ENCODE results near the gene GBE1.
"Not testable (repeated sequence)": the region's sequence is repeated elsewhere in the genome, so short reads cannot be mapped to it uniquely, and the experiment has no call there.

Gene GBE1

DNA sequence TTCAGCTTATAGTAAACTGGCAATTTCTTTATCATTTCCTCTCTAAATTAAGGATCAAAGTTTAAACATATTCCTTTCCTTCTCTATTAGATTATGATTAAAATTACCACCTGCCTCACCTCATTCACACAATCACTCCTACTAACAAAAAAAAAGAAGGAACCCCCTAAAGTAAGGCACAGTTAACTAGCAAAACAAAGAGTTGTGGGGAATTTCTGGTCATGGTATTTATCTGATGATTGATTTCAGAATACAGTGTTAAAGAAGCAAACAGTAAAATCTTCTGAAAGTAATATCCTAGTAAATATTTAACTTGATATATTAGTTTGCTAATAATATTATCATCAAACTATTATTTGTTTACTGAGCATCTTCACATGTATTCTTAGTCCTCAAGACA is 8.8 kb downstream of the GBE1 start (continued):
- TF ChIP-seq ZSCAN30 (tag by site-specific recombination; IDR thresholded peaks at IDR 0.05) (no peak), ZNF354C (tag by site-specific recombination; IDR thresholded peaks at IDR 0.05; ENCODE audit: borderline replicate concordance, low read depth) (no peak), ZBTB1 (tag by site-specific recombination; IDR thresholded peaks at IDR 0.05) (no peak), PRDM1 (tag by site-specific recombination; IDR thresholded peaks at IDR 0.05) (no peak), ZNF629 (tag by site-specific recombination; IDR thresholded peaks at IDR 0.05) (no peak), GLIS1 (tag by site-specific recombination; IDR thresholded peaks at IDR 0.05) (no peak)

DNA sequence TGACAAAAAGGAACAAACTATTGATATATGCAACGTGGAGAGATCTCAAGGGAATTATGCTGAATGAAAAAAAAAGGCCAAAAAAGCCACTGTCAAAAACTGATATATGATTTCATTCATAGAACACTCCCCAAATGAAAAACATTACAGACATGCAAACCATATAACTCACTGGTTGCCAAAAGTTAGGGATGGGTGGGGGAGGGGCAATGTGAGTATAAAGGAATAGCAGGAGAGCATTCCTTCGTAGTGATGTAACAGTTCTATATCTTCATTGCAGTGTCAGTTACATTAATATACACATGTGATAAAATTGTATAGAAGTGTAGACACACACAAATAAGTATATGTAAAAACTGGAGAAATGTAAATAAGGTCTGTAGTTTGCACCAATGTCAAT is 12.2 kb downstream of the GBE1 start:
- Histone ChIP-seq H3K27ac (ENCODE audit: extremely low read depth, low read depth, low read length) (no peak overlapping the region), H3K4me3 (ENCODE audit: low read depth, low read length) (no peak overlapping the region), H3K4me1 (ENCODE audit: control insufficient read depth, insufficient read depth, low read length) (no peaks in the 10 kb centered on the region), H3K36me3 (ENCODE audit: control insufficient read depth in 2 of 2, insufficient read depth in 1 of 2, low read length in 2 of 2) (no peaks in the 10 kb centered on the region), H3K9me3 (ENCODE audit: control insufficient read depth, insufficient read depth, low read depth, low read length) (no peaks in the 10 kb centered on the region)
- TF ChIP-seq ZNF132 (tag by site-specific recombination; IDR thresholded peaks at IDR 0.05; ENCODE audit: borderline replicate concordance) (no peak), SCRT1 (tag by site-specific recombination; IDR thresholded peaks at IDR 0.05; ENCODE audit: borderline replicate concordance) (no peak), ZNF544 (tag by site-specific recombination; IDR thresholded peaks at IDR 0.05) (no peak), ZNF473 (tag by site-specific recombination; IDR thresholded peaks at IDR 0.05) (no peak), ZNF792 (tag by site-specific recombination; IDR thresholded peaks at IDR 0.05) (no peak), ZNF510 (tag by site-specific recombination; IDR thresholded peaks at IDR 0.05; ENCODE audit: insufficient replicate concordance) (no peak), ZNF530 (tag by site-specific recombination; IDR thresholded peaks at IDR 0.05; ENCODE audit: low read depth) (no peak), ZNF223 (tag by site-specific recombination; IDR thresholded peaks at IDR 0.05) (no peak), OVOL3 (tag by site-specific recombination; IDR thresholded peaks at IDR 0.05) (no peak), YY2 (tag by site-specific recombination; IDR thresholded peaks at IDR 0.05) (no peak), ZNF23 (tag by site-specific recombination; IDR thresholded peaks at IDR 0.05; ENCODE audit: borderline replicate concordance) (no peak), ZNF555 (tag by site-specific recombination; conservative IDR thresholded peaks at IDR 0.05) (no peak), KLF8 (tag by site-specific recombination; IDR thresholded peaks at IDR 0.05) (no peak)
- POLR2A ChIA-PET, result no interaction called here
- CTCF ChIA-PET, result interaction anchor here (0.6 kb wide), 1 partner anchor 83 kb away, joined by 3 read pairs; no protein-coding TSS in a partner anchor

DNA sequence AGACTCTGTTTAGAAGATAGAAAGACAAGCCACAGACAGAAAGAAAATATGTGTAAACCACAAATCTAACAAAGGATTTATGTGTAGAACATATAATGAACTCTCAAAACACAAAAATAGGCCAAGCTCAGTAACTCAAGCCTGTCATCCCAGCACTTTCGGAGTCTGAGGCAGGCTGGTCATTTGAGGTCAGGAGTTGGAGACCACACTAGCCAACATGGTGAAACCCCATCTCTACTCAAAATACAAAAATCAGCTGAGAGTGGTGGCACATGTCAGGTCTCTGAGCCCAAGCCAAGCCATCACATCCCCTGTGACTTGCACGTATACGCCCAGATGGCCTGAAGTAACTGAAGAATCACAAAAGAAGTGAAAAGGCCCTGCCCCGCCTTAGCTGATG is 14.2 kb downstream of the GBE1 start:
- POLR2A ChIA-PET; H3K36me3 ChIP-seq (ENCODE audit: control insufficient read depth in 2 of 2, insufficient read depth in 1 of 2, low read length in 2 of 2); H3K4me1 ChIP-seq (ENCODE audit: control insufficient read depth, insufficient read depth, low read length); H3K4me3 ChIP-seq (ENCODE audit: low read depth, low read length); H3K9me3 ChIP-seq (ENCODE audit: control insufficient read depth, insufficient read depth, low read depth, low read length); H3K27ac ChIP-seq (ENCODE audit: extremely low read depth, low read depth, low read length): not testable (repeated sequence)
- CTCF ChIA-PET, result interaction anchor here (0.5 kb wide), 1 partner anchor 169 kb away, joined by 5 read pairs; no protein-coding TSS in a partner anchor

DNA sequence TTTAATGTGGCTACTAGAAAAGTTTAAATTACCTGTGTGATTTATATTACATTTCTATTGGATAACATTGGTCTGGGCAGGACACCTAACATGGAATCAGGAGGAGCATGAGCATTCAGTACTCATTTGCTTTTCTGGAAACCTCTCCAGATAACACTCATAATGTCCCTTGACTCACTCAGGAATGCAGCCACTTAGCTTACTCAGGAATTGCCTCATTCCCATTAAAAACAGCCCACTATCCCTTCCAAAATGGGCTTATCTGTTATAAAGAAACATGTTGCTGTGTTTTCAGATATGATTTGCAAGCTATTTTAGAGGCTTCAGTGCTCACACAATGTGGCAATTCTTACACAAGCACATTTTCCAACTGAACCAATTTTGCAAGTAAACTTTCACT is 17.1 kb downstream of the GBE1 start:
- H3K27ac ChIP-seq (ENCODE audit: extremely low read depth, low read depth, low read length), result no peak overlapping the region
- POLR2A ChIA-PET, result interaction anchor here (1.0 kb wide), 1 partner anchor 17 kb away, joined by 5 read pairs; the partner anchor contains the start of gene GBE1
- no peaks in the 10 kb centered on the region for H3K4me1 ChIP-seq (ENCODE audit: control insufficient read depth, insufficient read depth, low read length)
- TF ChIP-seq, protein P1, sequence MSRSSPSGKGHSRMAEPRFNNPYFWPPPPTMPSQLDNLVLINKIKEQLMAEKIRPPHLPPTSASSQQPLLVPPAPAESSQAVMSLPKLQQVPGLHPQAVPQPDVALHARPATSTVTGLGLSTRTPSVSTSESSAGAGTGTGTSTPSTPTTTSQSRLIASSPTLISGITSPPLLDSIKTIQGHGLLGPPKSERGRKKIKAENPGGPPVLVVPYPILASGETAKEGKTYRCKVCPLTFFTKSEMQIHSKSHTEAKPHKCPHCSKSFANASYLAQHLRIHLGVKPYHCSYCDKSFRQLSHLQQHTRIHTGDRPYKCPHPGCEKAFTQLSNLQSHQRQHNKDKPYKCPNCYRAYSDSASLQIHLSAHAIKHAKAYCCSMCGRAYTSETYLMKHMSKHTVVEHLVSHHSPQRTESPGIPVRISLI (tag by site-specific recombination; IDR thresholded peaks at IDR 0.05), result no peak
- TF ChIP-seq GFI1B (tag by site-specific recombination; IDR thresholded peaks at IDR 0.05) (no peak), ZEB2 (tag by site-specific recombination; IDR thresholded peaks at IDR 0.05) (peak; percentile 60; the same call in 1 of the 2 replicates), ZNF776 (tag by site-specific recombination; IDR thresholded peaks at IDR 0.05; ENCODE audit: borderline replicate concordance) (no peak), ZFP69B (tag by site-specific recombination; IDR thresholded peaks at IDR 0.05) (no peak)
- TF ChIP-seq, protein P2, sequence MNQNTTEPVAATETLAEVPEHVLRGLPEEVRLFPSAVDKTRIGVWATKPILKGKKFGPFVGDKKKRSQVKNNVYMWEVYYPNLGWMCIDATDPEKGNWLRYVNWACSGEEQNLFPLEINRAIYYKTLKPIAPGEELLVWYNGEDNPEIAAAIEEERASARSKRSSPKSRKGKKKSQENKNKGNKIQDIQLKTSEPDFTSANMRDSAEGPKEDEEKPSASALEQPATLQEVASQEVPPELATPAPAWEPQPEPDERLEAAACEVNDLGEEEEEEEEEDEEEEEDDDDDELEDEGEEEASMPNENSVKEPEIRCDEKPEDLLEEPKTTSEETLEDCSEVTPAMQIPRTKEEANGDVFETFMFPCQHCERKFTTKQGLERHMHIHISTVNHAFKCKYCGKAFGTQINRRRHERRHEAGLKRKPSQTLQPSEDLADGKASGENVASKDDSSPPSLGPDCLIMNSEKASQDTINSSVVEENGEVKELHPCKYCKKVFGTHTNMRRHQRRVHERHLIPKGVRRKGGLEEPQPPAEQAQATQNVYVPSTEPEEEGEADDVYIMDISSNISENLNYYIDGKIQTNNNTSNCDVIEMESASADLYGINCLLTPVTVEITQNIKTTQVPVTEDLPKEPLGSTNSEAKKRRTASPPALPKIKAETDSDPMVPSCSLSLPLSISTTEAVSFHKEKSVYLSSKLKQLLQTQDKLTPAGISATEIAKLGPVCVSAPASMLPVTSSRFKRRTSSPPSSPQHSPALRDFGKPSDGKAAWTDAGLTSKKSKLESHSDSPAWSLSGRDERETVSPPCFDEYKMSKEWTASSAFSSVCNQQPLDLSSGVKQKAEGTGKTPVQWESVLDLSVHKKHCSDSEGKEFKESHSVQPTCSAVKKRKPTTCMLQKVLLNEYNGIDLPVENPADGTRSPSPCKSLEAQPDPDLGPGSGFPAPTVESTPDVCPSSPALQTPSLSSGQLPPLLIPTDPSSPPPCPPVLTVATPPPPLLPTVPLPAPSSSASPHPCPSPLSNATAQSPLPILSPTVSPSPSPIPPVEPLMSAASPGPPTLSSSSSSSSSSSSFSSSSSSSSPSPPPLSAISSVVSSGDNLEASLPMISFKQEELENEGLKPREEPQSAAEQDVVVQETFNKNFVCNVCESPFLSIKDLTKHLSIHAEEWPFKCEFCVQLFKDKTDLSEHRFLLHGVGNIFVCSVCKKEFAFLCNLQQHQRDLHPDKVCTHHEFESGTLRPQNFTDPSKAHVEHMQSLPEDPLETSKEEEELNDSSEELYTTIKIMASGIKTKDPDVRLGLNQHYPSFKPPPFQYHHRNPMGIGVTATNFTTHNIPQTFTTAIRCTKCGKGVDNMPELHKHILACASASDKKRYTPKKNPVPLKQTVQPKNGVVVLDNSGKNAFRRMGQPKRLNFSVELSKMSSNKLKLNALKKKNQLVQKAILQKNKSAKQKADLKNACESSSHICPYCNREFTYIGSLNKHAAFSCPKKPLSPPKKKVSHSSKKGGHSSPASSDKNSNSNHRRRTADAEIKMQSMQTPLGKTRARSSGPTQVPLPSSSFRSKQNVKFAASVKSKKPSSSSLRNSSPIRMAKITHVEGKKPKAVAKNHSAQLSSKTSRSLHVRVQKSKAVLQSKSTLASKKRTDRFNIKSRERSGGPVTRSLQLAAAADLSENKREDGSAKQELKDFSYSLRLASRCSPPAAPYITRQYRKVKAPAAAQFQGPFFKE (tag by site-specific recombination; IDR thresholded peaks at IDR 0.05; ENCODE audit: borderline replicate concordance), result no peak
- TF ChIP-seq, protein P3, sequence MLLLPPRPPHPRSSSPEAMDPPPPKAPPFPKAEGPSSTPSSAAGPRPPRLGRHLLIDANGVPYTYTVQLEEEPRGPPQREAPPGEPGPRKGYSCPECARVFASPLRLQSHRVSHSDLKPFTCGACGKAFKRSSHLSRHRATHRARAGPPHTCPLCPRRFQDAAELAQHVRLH (tag by site-specific recombination; IDR thresholded peaks at IDR 0.05), result no peak

More for the DNA sequence above, 17.1 kb downstream of the GBE1 start:
- Histone ChIP-seq H3K9me3 (ENCODE audit: control insufficient read depth, insufficient read depth, low read depth, low read length) (no peaks in the 10 kb centered on the region), H3K4me3 (ENCODE audit: low read depth, low read length) (no peak overlapping the region), H3K36me3 (ENCODE audit: control insufficient read depth in 2 of 2, insufficient read depth in 1 of 2, low read length in 2 of 2) (no peaks in the 10 kb centered on the region)
- CTCF ChIA-PET, result interaction anchor here (0.7 to 1.5 kb wide), 2 partner anchors 11 to 12 kb away, joined by 3 to 4 read pairs; no protein-coding TSS in a partner anchor
